IMR-90 (cell line): ENCODE data around the gene AMIGO3.

Experiments used
- BHLHE40 ChIP-seq: fragments of 150-350 bp; IDR thresholded peaks from 2 replicates; pipeline ENCODE4 v1.6.1; 2016; ENCODE audit warnings: mild to moderate bottlenecking, low read depth, low read length
- CEBPB ChIP-seq: IDR thresholded peaks from 2 replicates; pipeline ENCODE4 v1.6.1; 2012; ENCODE audit warnings: low read depth, low read length, improper control_type of control experiment
- MAFK ChIP-seq: IDR thresholded peaks from 2 replicates; pipeline ENCODE4 v1.6.1; 2012; ENCODE audit warnings: low read depth, low read length, improper control_type of control experiment
- NFE2L2 ChIP-seq: fragments of 150-350 bp; IDR thresholded peaks from 2 replicates; pipeline ENCODE4 v1.6.1; 2016; ENCODE audit warnings: low read depth, mild to moderate bottlenecking, low read length
- POLR2A ChIP-seq: IDR thresholded peaks from 2 replicates; pipeline ENCODE4 v1.6.1; 2012; ENCODE audit warnings: mild to moderate bottlenecking, low read depth, low read length
- RAD21 ChIP-seq: IDR thresholded peaks from 2 replicates; pipeline ENCODE4 v1.6.1; 2012; ENCODE audit warnings: low read length, improper control_type of control experiment
- RCOR1 ChIP-seq: IDR thresholded peaks from 2 replicates; pipeline ENCODE4 v1.6.1; 2012; ENCODE audit warnings: mild to moderate bottlenecking, low read length, improper control_type of control experiment; ENCODE audit not compliant: insufficient replicate concordance
- SMC3 ChIP-seq: fragments of 150-350 bp; IDR thresholded peaks from 2 replicates; pipeline ENCODE4 v1.6.1; 2016; ENCODE audit warnings: low read depth, mild to moderate bottlenecking, antibody characterized with exemption, low read length, moderate library complexity
- TF ChIP-seq, protein P1 (sequence below): conservative IDR thresholded peaks from 2 replicates; pipeline ENCODE4 v1.5.1; 2012; ENCODE audit warnings: mild to moderate bottlenecking, low read depth, low read length, improper control_type of control experiment
- TF ChIP-seq, protein P2 (sequence below): fragments of 150-350 bp; IDR thresholded peaks from 2 replicates; pipeline ENCODE4 v1.6.1; 2017; ENCODE audit warnings: mild to moderate bottlenecking, antibody characterized with exemption, low read length, low read depth

DNA sequence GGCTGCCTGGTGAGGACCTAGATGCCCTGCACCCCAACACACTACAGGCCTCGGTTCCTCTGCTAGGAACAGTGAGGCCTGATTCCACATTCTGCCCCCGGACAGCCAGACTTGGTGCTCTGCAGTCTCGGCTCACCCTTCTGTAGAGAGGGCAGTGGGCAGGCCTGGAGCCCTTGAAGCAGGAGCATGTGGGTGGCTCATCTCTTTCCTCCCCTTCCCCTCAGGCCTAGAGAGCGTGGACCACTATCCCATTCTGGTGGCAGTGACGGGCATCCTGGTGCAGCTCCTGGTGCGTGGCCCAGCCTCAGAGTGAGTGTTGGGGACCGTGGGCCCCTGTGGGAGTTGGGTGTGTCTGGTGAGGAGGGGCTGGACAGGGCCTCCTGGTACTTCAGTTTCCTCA lies 3.3 kb downstream of the AMIGO3 start:
- TF ChIP-seq MAFK: no peak
- TF ChIP-seq, protein P1, sequence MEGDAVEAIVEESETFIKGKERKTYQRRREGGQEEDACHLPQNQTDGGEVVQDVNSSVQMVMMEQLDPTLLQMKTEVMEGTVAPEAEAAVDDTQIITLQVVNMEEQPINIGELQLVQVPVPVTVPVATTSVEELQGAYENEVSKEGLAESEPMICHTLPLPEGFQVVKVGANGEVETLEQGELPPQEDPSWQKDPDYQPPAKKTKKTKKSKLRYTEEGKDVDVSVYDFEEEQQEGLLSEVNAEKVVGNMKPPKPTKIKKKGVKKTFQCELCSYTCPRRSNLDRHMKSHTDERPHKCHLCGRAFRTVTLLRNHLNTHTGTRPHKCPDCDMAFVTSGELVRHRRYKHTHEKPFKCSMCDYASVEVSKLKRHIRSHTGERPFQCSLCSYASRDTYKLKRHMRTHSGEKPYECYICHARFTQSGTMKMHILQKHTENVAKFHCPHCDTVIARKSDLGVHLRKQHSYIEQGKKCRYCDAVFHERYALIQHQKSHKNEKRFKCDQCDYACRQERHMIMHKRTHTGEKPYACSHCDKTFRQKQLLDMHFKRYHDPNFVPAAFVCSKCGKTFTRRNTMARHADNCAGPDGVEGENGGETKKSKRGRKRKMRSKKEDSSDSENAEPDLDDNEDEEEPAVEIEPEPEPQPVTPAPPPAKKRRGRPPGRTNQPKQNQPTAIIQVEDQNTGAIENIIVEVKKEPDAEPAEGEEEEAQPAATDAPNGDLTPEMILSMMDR: no peak
- TF ChIP-seq RAD21: no peak
- TF ChIP-seq POLR2A: no peak
- TF ChIP-seq, protein P2, sequence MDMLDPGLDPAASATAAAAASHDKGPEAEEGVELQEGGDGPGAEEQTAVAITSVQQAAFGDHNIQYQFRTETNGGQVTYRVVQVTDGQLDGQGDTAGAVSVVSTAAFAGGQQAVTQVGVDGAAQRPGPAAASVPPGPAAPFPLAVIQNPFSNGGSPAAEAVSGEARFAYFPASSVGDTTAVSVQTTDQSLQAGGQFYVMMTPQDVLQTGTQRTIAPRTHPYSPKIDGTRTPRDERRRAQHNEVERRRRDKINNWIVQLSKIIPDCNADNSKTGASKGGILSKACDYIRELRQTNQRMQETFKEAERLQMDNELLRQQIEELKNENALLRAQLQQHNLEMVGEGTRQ: no peak
- no peak for TF ChIP-seq SMC3
- no peak for TF ChIP-seq CEBPB
- no peak for TF ChIP-seq RCOR1
- no peak for TF ChIP-seq NFE2L2
- no peak for TF ChIP-seq BHLHE40
